Raji (cell line): ENCODE measurements around the gene JADE2.
A peak's percentile ranks its signal among the peaks of the same experiment; 100 is the strongest.

Source experiments
- POLR2A ChIP-seq: IDR thresholded peaks from 2 replicates; pipeline ENCODE4 v1.6.1; 2011; ENCODE audit warnings: low read depth, low read length, control low read depth; ENCODE audit not compliant: insufficient read depth

JADE2 gene

GRCh38 chr5:134524272-134524825 is 1.1 kb upstream of the JADE2 start:
- TF ChIP-seq POLR2A = peak; percentile 54; the same call in 1 of the 2 replicates

DNA sequence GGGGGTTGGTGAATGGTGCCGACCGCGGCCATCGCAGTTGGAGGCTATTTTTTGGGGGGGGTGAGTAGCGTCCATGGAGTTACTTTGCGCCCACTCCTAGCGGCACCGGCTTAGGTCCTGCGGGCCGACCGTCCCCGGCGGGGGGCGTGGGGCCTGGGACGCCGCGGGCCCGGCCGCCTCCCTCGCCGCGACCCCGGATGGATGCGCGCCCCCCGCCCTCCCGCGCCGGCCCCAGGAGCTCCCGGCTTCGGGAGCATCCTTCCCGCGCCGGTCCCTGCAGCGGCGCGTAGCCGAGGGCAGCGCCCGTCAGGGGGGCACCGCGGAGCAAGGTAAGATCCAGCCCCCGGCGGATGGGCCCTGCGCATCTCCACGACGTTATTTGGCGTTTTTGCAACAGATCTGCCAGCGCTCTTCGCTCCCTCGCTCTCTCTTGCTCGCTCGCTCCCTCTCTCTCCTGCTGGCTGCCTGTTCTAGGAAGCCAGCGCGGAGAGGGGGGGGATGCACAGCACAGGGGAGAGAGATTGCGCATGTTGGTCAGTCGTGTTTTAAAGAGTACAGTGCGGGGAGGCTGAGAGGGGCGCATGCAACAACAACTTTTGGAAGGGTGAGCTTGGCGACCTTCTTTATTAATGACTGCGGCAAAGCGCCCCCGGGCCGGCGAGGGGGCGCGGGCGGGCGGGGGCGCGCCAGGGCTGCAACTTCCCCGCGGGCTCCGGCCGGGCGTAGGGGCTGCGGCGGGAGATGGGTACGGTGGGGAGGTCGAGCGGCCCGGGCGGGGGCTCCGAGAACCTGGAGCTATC is 413 bp downstream of the JADE2 start:
- TF ChIP-seq POLR2A = peak; percentile 65

- no peak; the same call in 1 of the 2 replicates for TF ChIP-seq POLR2A
Observed at GRCh38 chr5:134526483-134527155, 1.1 kb downstream of the JADE2 start.

DNA sequence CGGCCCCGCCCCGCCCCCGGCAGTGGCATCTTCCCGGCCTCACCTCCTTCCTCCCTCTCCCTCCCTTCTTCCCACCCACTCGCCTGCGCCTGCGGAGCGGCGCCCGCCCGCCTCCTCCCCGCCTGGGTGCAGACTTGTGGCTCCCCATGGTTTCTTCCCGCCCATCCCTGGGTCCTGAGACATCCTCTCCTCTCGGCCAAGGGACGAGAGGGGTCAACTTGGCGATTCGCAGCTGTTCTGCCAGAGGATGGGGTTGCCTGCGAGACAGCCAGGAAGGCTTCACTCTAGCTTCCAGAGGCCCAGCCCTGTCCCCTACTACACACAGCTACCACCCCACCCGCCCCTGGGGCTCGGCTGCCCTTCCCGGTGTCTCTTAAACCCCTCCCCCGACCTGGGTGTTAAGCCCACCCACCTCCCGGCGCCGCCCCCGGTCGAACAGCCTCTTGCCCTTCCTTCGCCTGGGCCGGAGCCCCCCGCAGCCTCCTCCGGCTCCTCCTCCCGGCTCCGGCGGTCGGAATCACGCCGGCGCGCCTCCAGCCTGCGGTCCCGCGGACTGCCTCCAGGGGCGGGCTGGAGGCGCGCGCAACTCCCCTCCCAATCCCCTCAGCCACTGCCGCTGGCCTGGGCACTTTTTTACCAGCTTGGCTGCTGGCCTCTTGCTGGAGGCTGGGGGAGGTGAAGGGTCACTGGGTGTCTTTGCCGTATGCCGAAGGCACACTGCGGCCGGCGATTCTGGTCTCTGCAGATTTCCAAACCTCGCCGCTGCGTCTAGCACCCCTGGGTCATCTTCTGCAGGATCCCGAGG is 1.9 kb downstream of the JADE2 start:
- peak; percentile 57; the same call in 1 of the 2 replicates for TF ChIP-seq POLR2A

DNA sequence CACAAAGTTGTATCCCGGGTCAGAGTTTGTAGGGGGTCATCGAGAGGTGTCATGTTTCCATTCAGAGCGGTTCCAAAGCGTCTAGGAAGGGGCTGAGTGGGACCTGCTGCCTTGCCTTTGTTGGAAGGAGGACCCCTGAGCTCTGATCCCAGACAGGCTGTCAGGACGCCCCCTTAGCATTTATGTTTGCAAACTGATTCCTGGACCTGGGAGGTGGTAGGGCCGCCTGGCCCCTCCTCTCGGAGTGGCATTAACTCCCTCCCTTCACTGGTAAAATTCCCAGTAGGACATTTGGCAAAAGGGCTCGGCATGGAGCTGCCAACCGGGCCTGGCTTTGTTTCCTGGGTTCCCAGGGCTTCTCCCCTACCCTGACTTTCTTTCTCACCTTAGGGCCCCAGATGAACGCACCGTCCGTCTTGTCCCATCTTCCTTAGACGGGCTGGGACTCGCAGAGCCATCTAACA is 2.5 kb downstream of the JADE2 start:
- no peak for TF ChIP-seq POLR2A

GRCh38 chr5:134528556-134528955 is 3.1 kb downstream of the JADE2 start:
- TF ChIP-seq POLR2A = no peak

- no peak for TF ChIP-seq POLR2A
Observed at GRCh38 chr5:134529460-134529859, 4.0 kb downstream of the JADE2 start.

DNA sequence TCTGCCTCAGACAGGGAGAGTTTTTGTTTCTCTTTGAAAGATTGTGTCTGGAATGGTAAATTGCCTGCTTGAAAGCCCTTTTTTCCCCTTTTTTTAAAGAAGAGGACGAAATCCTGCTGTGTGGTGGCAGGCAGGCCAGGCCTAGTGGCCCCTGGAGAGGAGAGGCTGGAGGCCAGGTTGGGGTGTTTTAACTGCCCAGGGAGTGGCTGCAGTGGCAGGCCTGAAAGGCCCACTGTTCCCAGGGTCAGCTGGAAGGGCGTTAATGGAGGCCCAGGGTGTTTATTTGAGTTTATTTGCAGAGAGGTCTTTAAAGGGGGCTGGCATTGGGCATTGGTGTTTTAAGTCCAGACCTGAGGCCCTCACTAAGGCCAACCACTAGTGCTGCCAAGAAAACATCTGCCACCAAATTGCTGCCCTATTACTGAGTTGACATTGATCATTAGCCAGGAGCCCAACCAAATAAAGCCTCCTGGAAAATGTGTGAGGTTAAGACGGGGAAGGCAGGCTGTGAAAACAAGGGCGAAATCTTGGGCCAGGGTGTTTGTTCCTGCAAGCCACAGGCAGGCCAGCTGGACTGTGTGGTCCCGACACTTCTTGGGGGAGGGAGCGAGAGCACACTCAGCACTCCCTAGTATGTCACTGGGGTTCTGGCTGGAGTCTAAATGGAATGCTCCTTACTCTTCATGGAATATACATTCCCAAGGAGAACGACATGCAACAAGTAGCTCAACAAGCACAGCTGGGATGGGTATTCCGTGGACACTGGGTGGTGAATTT is 5.0 kb downstream of the JADE2 start:
- no peak for TF ChIP-seq POLR2A

DNA sequence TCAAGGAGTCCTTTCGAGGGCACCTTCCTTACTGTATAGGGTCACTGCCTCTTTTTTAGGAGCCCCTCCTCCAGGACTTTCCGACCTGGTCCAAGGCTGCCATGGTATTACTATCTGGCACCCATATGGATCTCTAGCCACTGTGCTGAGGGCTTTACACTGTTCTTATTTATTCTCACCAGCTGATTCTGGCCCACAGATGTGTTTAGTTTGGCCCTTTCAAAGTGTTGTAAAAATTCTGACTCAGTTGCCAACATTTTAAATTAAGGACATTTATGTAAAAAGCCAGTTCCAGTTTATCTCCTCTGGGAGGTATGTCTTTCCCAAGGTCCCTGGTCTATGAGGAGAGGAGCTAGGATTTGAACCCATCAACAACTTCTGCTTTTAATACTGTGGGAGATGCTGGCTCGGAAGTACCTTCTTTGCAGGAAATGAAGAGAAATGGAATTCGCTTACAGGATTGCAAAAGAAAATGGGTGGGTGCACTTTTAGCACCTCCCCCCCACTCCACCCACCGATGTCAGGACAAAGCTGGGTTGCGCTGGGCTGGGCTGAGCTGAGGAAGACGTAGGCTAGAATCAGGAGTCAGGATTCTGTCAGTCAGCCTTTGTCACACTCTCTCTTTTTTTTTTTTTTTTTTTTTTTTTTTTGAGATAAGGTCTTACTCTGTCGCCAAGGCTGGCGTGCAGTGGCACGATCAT is 7.8 kb downstream of the JADE2 start:
- no peak for TF ChIP-seq POLR2A

DNA sequence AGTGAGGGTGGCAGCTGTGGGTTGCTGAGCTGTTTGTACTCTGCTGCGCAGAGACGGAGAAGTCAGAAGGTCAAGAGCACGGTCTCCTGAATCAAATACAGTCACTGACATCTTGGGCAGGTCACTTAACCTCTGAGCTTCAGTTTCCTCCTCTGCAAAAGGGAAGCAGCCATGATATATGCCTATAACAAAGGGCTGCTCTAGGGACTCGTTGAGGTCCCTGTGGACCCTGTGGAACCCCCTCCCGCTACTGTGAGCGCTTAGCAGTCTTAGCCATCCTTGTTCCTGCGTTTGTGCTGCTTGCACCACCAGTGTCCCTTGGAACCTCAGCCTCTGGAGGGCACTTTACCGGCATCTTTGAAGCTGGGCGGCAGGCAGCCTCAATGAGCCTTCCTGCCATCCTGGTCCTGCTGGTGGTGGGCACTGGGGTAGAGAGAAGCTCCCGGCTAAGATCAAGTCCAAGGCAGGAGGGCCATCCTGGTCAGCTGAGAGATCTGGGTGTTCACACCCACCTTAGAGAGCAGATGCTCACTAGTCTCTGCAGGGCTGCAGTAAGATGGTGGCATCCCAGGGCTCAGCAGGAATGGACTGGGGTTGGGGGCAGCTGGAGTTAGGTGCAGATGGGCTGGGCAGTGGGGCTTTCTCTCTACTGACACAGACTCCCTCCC is 8.7 kb downstream of the JADE2 start:
- TF ChIP-seq POLR2A = no peak

- no peak for TF ChIP-seq POLR2A
Observed at GRCh38 chr5:134534726-134535110, 9.2 kb downstream of the JADE2 start.

GRCh38 chr5:134536876-134537275 is 11.4 kb downstream of the JADE2 start:
- TF ChIP-seq POLR2A = no peak

GRCh38 chr5:134537297-134537696 is 11.8 kb downstream of the JADE2 start:
- TF ChIP-seq POLR2A = no peak
